Fibroblast of skin of scalp (primary cell): ENCODE data around the gene ANXA6.

Experiments used
- DNase-seq: peaks from one replicate; pipeline ENCODE4 v3.0.0-alpha.2; 2013

ANXA6 gene

GRCh38 chr5:151151793-151152192 is 5.8 kb downstream of the ANXA6 start:
- peak; percentile 31 for DNase-seq

- no peak for DNase-seq
These were observed 6.3 kb downstream of the ANXA6 start for GRCh38 chr5:151151263-151151660.

- peak; percentile 27 for DNase-seq
These were observed 6.9 kb downstream of the ANXA6 start for GRCh38 chr5:151150471-151151262.

DNA sequence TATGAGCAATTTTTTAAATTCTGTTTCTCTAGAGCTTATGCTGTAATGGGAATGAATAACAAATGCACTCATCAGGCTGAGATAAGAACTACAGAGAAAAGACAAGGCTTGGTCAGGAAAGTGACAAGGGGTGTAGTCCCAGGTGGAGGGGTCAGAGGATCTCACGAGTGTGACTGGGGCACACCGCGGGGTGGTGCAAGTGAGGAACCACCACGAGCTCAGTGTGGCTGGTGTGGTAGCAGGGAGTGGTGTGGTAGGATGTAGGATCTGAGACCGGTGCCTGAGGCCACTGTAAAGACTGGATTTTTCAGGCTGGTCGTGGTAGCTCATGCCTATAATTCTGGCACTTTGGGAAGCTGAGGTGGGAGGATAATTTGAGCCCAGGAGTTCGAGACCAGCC is 9.0 kb downstream of the ANXA6 start:
- no peak for DNase-seq

DNA sequence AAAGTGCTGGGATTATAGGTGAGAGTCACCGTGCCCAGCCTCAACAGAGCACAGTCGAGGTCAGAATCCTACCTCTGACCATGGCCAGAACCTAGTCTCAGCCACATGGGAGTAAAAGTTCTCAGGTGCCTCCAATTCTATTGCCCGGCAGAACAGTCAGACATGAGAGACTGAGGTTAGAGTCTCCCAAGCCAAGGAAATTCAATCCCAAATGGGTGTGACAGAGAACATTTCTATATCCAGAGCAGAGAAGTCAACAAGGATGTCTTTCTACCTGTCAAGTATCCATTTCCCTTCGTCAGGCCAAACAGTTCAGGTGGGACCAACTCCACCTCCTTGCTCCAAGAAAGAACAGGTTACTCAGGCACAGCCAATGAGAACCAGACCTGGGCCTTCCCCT is 10.5 kb downstream of the ANXA6 start:
- no peak for DNase-seq

DNA sequence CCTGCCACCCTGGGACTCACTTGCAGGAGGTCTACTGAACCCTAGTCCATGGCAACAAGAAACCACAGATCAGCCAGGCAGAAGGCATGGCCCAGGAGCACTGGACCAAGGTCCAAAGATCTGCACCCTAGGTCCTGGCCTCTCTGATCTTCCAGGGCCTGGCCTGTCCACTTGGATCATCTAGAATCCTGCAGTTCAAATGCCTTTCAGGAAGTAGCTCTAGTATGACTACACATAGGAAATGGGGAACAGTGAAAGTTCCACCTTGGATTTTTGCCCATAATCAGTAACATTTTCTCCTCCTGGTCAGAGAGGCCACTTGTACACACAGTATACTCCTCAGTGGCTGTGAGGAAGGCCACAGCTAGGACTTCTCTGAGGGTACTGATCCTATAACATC is 11.5 kb downstream of the ANXA6 start:
- no peak for DNase-seq

DNA sequence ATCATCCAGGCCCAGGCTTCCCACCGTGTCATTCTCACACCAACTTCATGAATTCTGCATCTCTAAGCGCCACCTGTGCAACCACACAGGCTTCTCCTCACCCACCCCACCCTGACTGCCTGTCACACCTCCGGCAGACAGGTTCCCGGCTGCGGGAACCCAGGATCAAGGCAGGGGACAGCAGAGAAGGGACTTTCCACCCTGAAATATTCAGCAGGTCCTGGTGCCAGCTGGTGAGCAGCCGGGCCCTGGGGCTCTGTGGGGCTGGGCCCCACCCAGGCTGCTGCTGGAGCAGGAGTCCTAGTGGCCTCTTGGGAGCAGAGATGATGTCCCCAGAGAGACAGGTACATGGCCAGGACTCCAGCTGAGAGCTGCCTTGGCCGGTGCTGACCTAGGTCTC is 12.7 kb downstream of the ANXA6 start:
- DNase-seq: no peak

- DNase-seq: no peak
These were observed 13.3 kb downstream of the ANXA6 start for GRCh38 chr5:151144275-151144674.

GRCh38 chr5:151143645-151144044 is 13.9 kb downstream of the ANXA6 start:
- no peak for DNase-seq

- DNase-seq: no peak
These were observed 14.6 kb downstream of the ANXA6 start for GRCh38 chr5:151142933-151143332.

DNA sequence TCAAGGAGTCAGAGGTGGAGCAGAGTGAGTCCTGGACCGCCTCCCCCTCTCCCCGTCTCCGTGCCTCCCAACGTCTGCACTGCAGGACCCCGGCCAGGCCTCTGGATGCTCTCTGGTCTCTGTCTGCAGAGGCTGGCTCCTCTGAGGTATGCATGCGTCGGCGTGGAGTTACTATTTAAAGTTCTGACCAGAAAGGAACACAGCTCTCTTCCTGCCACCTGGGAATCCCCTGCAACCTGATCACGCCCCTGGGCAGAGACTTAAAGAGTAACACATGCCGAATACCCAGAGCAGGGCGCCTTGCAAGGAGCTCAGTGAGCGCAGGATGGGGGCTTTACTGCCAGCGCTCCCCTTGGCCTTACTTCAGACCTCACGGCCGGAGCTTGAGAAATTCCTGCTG is 16.0 kb downstream of the ANXA6 start:
- no peak for DNase-seq

GRCh38 chr5:151140686-151141459 is 16.7 kb downstream of the ANXA6 start:
- no peak for DNase-seq

DNA sequence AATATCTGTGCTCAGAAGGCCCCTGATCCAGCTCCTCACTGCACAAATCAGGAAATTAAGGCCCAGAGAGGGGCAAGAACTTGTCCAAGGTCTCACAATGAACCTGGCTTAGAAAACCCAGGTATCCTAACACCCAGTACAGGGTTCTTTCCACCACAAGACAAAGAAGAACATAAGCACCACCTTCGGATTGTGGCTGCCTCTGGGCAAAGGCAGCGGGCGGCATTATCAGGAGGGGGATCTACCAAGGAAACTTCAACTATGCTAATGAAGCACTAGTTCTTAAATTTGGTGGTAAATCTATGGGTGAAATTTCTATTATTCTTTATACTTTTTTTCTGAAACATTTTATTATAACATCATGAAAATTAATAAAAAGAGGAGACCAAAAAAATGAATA is 17.9 kb downstream of the ANXA6 start:
- DNase-seq: no peak

DNA sequence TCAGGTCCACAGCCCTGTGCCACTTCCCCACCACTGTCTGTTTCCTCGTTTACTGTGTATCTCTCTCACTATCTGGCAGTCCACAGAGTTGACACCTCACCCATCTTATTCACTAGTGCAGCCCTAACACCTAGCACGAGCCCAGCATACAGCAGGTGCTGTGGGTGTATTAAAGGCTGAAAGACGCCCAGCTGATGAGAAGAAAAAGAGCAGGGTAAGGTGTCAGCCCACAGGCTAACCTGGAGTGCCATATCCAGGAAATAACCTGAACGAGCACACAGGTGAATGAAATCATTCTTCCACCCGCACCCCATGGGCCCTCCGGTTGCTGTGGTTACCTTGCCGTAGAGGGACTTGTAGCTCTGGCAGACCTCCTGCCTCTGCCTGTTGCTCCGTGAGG is 18.6 kb downstream of the ANXA6 start:
- DNase-seq: no peak

- DNase-seq: no peak
These were observed 19.5 kb downstream of the ANXA6 start for GRCh38 chr5:151138114-151138513.

- DNase-seq: no peak
These were observed 20.3 kb downstream of the ANXA6 start for GRCh38 chr5:151137067-151137825.

DNA sequence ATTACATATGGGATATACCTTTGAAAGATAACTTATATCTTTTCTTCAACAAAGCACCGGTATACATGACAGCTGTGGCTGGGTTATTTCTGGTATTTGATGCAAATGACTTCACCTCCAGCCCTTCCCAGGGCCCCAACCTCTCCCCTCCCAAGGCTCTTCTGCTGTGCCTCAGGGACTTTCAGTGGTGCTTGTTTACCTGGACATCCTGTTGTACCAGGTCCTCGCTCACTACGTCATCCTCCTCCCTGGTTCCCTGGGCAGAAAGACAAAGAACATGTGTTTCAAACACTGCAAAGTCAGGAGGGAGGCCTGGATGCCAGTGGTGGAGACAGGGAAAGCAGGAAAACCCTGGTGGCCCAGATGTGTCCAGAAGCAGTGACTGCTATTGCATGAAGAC is 23.4 kb downstream of the ANXA6 start:
- no peak for DNase-seq

- DNase-seq: no peak
These were observed 24.6 kb downstream of the ANXA6 start for GRCh38 chr5:151132963-151133362.

DNA sequence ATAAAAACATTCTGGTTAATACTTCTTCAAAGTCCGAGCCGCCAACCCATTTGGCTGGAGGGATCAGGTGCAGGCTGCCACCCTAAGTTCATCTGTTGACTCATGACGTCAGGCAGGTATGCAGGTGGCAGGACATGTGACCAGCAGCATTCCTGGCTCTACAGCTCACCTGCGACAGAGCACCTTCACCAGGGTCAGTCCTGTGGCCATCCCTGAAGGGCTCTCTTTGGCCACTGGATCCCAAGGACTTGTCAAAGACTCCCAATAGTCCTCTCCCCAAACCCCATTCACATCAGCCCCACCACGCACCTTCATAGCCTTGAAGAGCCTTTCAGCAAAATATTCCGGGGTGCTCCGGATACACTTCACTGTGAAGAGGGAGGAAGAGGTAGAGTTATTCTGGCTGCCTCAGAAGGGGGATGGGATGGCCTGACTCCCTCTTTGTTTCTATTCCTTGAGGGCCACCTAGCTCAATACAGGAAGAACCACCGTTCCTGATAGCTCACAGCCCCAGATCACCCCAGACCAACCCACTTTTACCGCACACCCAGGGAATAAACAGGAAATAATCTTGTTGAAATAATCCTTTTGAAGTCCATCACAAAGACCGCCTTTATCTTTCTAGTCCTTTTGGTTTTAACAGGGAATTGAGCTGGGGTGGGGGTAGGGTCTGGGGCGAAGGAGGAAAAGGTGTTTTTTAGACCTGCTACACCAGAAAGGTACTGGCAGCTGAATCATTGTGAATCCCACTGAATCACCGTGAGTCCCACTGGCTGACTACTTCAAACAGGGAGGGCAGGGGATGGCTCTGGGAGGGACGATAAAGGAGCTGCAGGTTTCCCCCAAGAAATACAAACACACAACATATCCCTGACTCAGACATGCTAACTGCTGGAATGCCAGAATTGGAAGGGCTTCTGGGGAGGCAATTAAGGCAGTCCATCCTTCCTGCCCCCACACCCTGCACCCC is 26.4 kb downstream of the ANXA6 start:
- DNase-seq: no peak

DNA sequence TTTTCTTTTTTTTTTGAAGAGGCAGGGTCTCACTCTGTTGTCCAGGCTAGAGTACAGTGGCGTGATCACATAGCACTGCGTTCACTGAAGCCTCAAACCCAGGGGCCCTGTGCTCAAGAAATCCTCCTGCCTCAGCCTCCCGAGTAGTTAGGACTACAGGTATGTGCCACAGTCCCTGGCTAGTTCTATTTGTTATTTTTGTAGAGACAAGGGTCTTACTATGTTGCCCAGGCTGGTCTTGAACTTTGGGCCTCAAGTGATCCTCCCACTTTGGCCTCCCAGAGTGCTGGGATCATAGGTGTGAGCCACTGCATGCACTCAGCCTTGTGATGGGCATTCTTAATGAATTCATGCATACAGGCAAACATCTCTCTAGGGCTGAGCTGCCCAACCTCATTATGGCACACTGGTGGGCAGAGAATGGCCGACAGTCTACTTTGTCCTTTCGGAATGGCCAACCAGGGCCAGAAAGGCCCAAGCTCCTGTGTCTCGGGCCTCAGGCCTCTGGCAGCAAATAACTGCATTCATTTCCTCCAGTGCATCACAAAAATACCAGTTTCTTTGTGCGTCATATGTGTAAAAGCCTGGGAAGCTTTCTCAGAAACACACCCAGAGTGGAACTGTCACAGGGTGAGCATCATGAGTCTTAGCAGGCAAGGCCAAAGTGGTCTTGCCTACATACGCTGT is 27.2 kb downstream of the ANXA6 start:
- DNase-seq: no peak

GRCh38 chr5:151128817-151129216 is 28.8 kb downstream of the ANXA6 start:
- DNase-seq: no peak

DNA sequence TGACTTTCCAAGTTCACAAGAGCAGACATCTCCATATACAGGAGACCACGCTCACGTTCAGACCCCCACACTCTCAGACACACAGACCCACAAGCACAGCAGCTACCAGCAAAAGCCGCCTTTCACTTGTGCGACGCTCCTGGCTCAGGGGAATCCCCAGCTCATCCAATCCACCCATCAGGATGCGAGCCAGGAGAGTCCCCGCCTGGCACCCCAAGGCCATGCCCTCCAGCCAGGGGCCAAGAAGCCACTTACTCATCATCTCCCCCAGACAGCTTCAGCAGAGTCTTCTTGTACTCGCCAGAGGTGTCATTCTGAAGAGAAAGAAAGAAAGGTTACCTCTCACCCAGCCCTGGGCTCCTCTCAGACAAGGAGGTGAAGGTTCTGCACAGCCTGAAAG is 29.7 kb downstream of the ANXA6 start:
- no peak for DNase-seq
